ENCODE data around the gene GPR42. TPM values are rescaled to one million over a fixed set of nuclear protein-coding genes. Genes with fewer than 3 reads are reported as not detected.

Gene GPR42
- total RNA-seq, 2 donors from 2014 or later: not detected

DNA sequence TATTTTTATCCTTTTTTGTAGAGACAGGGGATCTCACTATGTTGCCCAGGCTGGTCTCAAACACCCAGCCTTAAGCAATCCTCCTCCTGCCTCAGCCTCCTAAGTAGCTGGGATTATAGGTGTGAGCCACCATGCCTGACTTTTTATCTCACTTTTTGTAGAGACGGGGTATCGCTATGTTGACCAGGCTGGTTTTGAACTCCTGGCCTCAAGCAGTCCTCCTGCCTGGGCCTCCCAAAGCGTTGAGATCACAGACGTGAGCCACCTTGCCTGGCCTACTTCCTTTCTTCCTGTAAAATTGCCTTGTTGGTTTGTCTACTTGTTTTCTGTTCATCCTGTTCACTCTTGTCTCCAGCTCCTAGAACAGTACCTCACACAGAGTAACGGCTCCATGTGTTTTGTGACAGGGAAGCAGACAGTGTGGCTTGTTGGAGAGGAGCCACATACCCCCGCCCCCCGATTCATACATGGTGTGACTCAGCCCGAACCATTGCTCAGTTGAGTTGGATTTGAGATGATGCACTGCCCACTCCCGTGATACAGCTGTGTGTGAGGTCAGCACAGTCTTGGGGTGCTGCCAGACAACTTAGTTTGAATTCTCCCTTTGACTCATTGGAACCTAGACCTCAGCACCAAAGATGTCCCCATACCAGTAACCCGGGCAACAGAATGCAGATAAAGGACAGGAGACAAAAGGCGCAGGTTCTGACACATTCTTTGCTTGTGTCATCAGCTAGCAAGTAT lies 34.2 kb downstream of the GPR42 start:
- TF ChIP-seq, protein P1, sequence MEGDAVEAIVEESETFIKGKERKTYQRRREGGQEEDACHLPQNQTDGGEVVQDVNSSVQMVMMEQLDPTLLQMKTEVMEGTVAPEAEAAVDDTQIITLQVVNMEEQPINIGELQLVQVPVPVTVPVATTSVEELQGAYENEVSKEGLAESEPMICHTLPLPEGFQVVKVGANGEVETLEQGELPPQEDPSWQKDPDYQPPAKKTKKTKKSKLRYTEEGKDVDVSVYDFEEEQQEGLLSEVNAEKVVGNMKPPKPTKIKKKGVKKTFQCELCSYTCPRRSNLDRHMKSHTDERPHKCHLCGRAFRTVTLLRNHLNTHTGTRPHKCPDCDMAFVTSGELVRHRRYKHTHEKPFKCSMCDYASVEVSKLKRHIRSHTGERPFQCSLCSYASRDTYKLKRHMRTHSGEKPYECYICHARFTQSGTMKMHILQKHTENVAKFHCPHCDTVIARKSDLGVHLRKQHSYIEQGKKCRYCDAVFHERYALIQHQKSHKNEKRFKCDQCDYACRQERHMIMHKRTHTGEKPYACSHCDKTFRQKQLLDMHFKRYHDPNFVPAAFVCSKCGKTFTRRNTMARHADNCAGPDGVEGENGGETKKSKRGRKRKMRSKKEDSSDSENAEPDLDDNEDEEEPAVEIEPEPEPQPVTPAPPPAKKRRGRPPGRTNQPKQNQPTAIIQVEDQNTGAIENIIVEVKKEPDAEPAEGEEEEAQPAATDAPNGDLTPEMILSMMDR (IDR thresholded peaks at IDR 0.05): no peak
- Histone ChIP-seq H3K27ac (no peak overlapping the region), H3K4me1 (no peaks in the 10 kb centered on the region), H3K4me3 (no peak overlapping the region), H3K9me3 (no peaks in the 10 kb centered on the region), H3K27me3 (no peaks in the 10 kb centered on the region), H3K36me3 (no peaks in the 10 kb centered on the region)
- no peak for DNase-seq (ENCODE audit: low spot score)

DNA sequence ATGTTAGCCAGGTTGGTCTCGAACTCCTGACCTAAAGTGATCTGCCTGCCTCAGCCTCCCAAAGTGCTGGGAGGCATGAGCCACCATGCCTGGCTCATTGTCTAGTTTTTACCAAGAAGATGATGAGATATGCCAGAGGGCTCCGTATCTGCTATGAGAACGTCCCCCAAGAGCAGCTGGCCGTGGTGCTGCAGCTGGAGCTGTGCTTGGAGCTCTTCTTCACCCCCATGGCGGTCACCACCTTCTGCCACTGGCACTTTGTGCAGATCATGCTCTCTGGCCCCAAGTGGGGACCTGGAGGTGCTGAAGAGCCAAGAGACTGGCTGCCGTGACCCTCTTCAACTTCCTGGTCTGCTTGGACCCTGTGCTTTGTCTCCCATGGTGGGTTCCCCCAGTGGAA lies 36.8 kb downstream of the GPR42 start:
- no peak for DNase-seq (ENCODE audit: low spot score)
- TF ChIP-seq, protein P1 (IDR thresholded peaks at IDR 0.05): no peak
- no peaks in the 10 kb centered on the region for H3K9me3 ChIP-seq
- no peaks in the 10 kb centered on the region for H3K27me3 ChIP-seq
- no peaks in the 10 kb centered on the region for H3K36me3 ChIP-seq
- no peak overlapping the region for H3K27ac ChIP-seq
- no peaks in the 10 kb centered on the region for H3K4me1 ChIP-seq
- H3K4me3 ChIP-seq: no peak overlapping the region

DNA sequence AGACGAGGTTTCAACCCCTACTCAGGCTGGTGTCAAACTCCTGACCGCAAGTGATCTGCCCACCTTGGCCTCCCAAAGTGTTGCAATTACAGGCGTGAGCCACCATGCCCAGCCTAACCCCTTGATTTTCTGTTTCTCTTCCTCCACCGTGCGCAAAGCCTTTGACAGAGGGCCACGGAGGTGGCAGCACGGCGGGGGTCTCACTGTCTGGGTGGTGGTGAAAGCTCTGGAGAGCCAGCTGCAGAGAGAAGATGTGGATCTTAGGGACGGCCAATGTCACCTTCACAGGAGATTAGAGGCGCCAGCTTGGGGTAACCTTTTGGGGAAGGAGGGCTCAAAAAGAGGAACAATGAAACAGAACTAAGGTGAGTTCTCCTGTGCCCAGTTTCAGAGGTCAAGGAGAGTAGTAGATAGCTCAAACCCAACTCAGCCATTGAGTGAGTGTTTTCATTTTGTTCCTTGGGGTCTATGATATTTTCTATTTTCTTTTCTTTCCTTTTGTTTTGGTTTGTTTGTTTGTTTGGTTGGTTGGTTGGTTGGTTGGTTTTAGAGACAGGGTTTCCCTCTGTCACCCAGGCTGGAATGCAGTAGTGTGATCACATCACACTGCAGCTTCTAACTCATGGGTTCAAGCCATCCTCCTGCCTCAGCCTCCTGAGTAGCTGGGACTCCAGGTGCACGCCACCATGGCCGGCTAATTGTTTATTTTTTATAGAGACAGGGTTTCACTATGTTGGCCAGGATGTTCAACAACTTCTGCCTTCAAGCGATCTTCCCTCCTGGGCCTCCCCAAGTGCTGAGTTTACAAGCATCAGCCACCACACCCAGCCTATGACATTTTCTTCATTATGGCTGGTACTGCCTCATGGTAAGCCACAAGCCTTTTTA lies 37.7 kb downstream of the GPR42 start:
- TF ChIP-seq, protein P1 (IDR thresholded peaks at IDR 0.05): no peak
- Histone ChIP-seq H3K4me1 (no peaks in the 10 kb centered on the region), H3K27me3 (no peaks in the 10 kb centered on the region), H3K27ac (no peak overlapping the region), H3K4me3 (no peak overlapping the region), H3K9me3 (no peaks in the 10 kb centered on the region), H3K36me3 (no peaks in the 10 kb centered on the region)
- no peak for DNase-seq (ENCODE audit: low spot score)

DNA sequence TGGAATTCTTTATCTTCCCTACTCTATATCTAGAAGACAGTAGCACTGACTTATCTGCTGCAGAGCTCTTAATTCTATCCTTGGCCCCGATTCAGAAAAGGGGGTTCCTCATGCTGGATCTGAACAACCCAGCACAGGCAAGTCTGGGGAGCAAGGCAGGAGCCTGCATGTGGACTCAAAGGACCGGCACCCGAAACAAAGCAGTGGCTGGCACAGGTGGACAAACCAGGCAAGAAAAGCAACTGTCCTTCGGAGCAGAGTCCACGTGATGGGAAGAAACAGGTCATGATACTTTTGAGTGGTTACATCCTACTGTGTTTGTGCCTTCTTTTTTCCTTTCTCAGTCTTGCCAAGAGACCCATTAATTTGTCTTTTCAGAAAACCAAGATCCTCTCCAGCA lies 38.3 kb downstream of the GPR42 start:
- H3K4me1 ChIP-seq: no peaks in the 10 kb centered on the region
- H3K36me3 ChIP-seq: no peaks in the 10 kb centered on the region
- no peak overlapping the region for H3K27ac ChIP-seq
- DNase-seq (ENCODE audit: low spot score): no peak
- no peak overlapping the region for H3K4me3 ChIP-seq
- H3K27me3 ChIP-seq: no peaks in the 10 kb centered on the region
- TF ChIP-seq, protein P1 (IDR thresholded peaks at IDR 0.05): no peak
- H3K9me3 ChIP-seq: no peaks in the 10 kb centered on the region

DNA sequence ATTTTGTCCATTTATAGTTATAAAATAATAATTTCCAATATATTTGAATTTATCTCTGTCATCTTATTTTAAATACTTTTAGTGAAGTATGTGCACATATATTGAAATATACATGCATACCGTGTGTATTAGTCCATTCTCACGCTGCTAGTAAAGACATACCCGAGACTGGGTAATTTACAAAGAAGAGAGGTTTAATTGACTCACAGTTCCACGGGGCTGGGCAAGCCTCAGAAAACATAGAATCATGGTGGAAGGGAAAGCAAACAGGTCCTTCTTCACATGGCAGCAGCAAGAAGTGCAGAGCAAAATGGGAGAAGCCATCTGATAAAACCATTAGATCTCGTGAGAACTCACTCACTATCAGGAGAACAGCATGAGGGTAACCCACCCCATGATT lies 39.6 kb downstream of the GPR42 start:
- no peak for DNase-seq (ENCODE audit: low spot score)
- H3K36me3 ChIP-seq: no peaks in the 10 kb centered on the region

More for the DNA sequence above, 39.6 kb downstream of the GPR42 start:
- TF ChIP-seq, protein P1 (IDR thresholded peaks at IDR 0.05): no peak
- Histone ChIP-seq H3K27ac (no peak overlapping the region), H3K9me3 (no peaks in the 10 kb centered on the region), H3K4me1 (no peaks in the 10 kb centered on the region), H3K27me3 (no peaks in the 10 kb centered on the region), H3K4me3 (no peak overlapping the region)

All from right atrium auricular region (tissue), 2 donors.